Upper lobe of right lung (tissue), 1 donor: ENCODE data around the gene TNFAIP8. TPM values are rescaled to one million over a fixed set of nuclear protein-coding genes. Genes with fewer than 3 reads are reported as not detected.

ENCODE experiments used
- ATAC-seq: fragments of 200-7000 bp; cut with Tn5 transposase; one replicate; pipeline ENCODE4 v1.9.1; 2020; ENCODE audit warnings: mild to moderate bottlenecking, moderate library complexity
- DNase-seq: peaks from one replicate; pipeline ENCODE4 v3.0.0-alpha.2; 2020
- H3K27ac ChIP-seq: fragments of 200-600 bp; one replicate; pipeline ENCODE4 v1.8.0; 2022
- H3K27me3 ChIP-seq: fragments of 200-600 bp; one replicate; pipeline ENCODE4 v1.8.0; 2022; ENCODE audit warnings: mild to moderate bottlenecking
- H3K36me3 ChIP-seq: fragments of 200-600 bp; one replicate; pipeline ENCODE4 v1.8.0; 2022
- H3K4me1 ChIP-seq: fragments of 200-600 bp; one replicate; pipeline ENCODE4 v1.8.0; 2022
- H3K4me3 ChIP-seq: fragments of 200-600 bp; one replicate; pipeline ENCODE4 v1.8.0; 2022; ENCODE audit warnings: mild to moderate bottlenecking
- H3K9me3 ChIP-seq: fragments of 200-600 bp; one replicate; pipeline ENCODE4 v1.8.0; 2022
- intact Hi-C: fragments of 100-400 bp; cut with DNase I; formaldehyde crosslinking; loops from one replicate; pipeline ENCODE4 v1.11.0; 2022
- total RNA-seq: library from RNA; stranded (reverse); fragmentation: NEBNext Ultra II Directional; extraction: Animal tissue kit (Norgen Biotek cat#: 25700); gene quantifications from one replicate; pipeline ENCODE4 v1.2.1, GENCODE V29; 2021
- TF ChIP-seq, protein P1 (sequence below): fragments of 200-600 bp; IDR thresholded peaks from one replicate; pipeline ENCODE4 v1.8.0; 2022; ENCODE audit warnings: antibody characterized with exemption
- donor health status: DM: no; HTN: yes; CAD: no; lungs with severe emphysema.

Gene TNFAIP8
- total RNA-seq, 1 donor from 2014 or later, result 22.4 TPM

DNA sequence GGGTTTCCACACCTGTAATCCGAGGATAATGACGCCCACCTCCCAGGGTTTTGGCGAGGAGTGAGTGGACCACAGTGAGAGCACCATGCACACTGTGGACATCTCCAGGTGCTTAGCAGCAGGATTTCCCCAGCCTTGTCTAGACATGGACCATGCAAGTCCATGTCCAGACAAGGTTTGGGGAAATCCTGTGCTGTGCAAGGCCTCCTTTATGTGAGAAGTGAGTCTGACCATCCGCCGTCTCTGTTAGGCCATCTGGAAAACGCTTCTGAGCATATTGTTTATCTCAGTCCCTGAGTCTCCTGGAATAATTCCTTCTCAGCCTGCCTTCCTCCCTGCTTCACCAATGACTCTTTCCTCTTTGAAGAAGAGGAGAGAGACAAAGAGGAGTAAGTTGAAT is 26.2 kb upstream of the TNFAIP8 start:
- H3K27ac ChIP-seq, result peak overlapping the region; percentile 14

DNA sequence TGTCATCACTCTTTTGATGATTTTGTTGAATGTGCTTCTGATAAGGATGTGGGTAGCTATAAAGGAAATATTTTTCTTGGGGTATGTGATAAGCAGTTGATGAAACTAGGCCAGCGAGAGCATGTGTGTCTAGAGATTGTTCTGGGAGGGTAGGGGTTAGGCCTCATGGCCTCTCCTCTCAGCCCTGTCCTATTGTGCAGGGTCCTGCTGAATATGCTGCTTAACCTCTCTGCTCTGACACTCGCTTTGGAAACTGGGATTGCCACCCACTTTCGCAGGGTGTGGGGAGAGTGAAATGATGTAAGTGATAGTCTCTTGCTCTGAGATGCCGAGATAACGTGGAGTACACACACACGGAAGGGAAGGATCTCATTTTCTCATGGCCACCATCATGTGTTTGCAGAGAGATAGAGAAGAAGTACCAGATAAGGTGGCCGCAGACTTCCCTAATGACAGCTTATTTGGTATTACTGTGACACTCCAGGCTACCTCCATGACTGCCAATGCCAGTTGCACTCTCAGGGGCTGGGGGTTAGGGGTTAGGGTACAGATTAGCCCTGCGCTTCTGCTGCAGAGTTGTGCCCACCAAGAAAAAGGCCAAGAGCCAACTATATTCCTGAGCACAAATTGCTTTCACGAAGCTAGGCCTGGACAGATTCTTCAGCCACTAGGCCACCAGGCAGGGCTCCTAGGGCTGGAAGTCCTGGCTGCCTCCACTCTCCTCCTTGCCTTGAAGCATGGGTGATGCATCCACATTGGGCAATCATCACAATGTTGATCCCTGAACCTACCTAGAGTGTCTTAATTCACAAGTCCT is 25.2 kb upstream of the TNFAIP8 start:
- Histone ChIP-seq H3K27ac (no peak overlapping the region), H3K27me3 (no peaks in the 10 kb centered on the region), H3K9me3 (no peaks in the 10 kb centered on the region), H3K36me3 (no peaks in the 10 kb centered on the region), H3K4me3 (no peak overlapping the region), H3K4me1 (peaks cover 4% of the 10 kb centered on the region)
- intact Hi-C loops, result no loop called here
- ATAC-seq, result peak; percentile 16
- TF ChIP-seq, protein P1, sequence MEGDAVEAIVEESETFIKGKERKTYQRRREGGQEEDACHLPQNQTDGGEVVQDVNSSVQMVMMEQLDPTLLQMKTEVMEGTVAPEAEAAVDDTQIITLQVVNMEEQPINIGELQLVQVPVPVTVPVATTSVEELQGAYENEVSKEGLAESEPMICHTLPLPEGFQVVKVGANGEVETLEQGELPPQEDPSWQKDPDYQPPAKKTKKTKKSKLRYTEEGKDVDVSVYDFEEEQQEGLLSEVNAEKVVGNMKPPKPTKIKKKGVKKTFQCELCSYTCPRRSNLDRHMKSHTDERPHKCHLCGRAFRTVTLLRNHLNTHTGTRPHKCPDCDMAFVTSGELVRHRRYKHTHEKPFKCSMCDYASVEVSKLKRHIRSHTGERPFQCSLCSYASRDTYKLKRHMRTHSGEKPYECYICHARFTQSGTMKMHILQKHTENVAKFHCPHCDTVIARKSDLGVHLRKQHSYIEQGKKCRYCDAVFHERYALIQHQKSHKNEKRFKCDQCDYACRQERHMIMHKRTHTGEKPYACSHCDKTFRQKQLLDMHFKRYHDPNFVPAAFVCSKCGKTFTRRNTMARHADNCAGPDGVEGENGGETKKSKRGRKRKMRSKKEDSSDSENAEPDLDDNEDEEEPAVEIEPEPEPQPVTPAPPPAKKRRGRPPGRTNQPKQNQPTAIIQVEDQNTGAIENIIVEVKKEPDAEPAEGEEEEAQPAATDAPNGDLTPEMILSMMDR, result no peak
- DNase-seq, result no peak

More for the DNA sequence above, 26.2 kb upstream of the TNFAIP8 start:
- ATAC-seq (no peak), DNase-seq (no peak)
- TF ChIP-seq, protein P1, result no peak
- H3K36me3 ChIP-seq, result no peaks in the 10 kb centered on the region
- no peaks in the 10 kb centered on the region for H3K9me3 ChIP-seq
- intact Hi-C loops, result no loop called here
- no peaks in the 10 kb centered on the region for H3K27me3 ChIP-seq
- no peak overlapping the region for H3K4me3 ChIP-seq
- H3K4me1 ChIP-seq, result peaks cover 4% of the 10 kb centered on the region

DNA sequence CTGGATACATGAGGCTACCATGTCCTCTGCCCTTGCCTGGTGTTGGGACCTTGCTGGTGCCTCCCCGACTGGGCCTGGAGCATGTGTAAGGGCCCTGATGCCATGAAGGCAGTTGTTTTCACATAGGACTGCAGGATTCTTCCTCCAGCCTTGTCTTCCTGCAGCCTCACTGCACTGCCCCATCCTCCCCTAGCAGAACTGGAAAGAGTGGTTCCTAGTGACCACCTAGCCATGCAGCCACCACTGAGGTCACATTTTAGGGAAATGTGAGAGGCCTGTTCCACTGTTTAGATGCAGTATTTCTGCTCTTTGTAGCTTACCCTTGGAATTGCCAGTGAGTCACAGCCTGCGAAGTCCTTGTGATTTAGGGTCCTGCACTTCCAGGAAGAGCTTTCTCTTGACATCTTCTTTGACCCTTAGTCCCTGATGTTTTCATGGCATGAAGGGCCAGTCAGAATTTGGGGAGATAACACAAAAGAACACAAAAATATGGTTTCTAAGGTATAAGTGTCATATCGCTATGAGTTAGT is 24.2 kb upstream of the TNFAIP8 start:
- peaks cover 7% of the 10 kb centered on the region for H3K4me1 ChIP-seq
- TF ChIP-seq, protein P1, result no peak
- intact Hi-C loops, result no loop called here
- H3K36me3 ChIP-seq, result no peaks in the 10 kb centered on the region
- no peaks in the 10 kb centered on the region for H3K27me3 ChIP-seq
- no peaks in the 10 kb centered on the region for H3K9me3 ChIP-seq
- no peak for ATAC-seq
- no peak overlapping the region for H3K27ac ChIP-seq
- no peak overlapping the region for H3K4me3 ChIP-seq
- no peak for DNase-seq

DNA sequence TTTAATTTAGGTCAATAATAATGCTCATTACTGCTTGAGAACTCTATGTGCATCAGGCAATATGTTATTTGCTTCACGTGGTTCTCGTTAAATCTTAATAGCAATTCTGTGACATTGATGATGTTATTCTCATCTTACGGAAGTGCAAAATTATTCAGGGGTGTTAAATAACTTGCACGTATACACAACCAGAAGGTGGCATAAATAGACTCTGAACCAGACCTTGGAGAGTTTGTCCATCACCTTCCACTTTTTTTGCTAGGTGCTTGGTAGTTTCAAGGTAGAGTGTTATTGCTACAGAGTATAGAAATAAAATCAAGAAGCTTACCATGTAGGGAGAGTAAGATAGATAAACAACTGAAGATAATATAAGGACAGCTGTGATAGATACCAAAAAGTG is 23.6 kb upstream of the TNFAIP8 start:
- H3K4me1 ChIP-seq, result peaks cover 12% of the 10 kb centered on the region
- H3K36me3 ChIP-seq, result no peaks in the 10 kb centered on the region
- no peaks in the 10 kb centered on the region for H3K27me3 ChIP-seq
- DNase-seq (no peak), ATAC-seq (no peak)
- TF ChIP-seq, protein P1, result no peak
- H3K9me3 ChIP-seq, result no peaks in the 10 kb centered on the region
- intact Hi-C loops, result no loop called here
- H3K4me3 ChIP-seq, result no peak overlapping the region
- no peak overlapping the region for H3K27ac ChIP-seq

DNA sequence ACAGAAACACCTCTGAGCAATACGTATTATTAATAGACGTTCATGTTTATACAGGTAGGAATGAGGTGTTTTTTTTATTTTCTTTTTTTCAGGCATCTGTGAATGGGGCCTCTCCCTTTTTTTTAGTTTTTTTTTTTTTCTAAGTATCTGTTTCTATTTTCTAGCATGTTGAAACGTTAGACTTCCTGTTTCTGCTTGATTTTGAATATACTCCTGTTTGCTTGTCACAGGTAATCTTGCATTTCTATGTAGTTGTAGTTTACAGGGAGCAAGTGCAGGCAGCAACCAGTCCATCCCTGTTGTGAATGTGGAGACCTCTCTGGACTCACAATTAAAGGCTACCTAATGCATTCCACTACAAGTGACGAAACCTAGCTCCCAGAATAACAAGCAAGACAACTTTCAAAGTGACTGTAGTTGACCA is 22.8 kb upstream of the TNFAIP8 start:
- no peak for ATAC-seq
- H3K4me3 ChIP-seq, result no peak overlapping the region
- no peaks in the 10 kb centered on the region for H3K36me3 ChIP-seq
- TF ChIP-seq, protein P1, result no peak
- intact Hi-C loops, result no loop called here
- peak overlapping the region; percentile 21 for H3K27ac ChIP-seq
- no peak for DNase-seq
- H3K4me1 ChIP-seq, result peaks cover 14% of the 10 kb centered on the region
- no peaks in the 10 kb centered on the region for H3K27me3 ChIP-seq
- no peaks in the 10 kb centered on the region for H3K9me3 ChIP-seq
